Right atrium auricular region (tissue), 2 donors: ENCODE data around the gene KDM2B. TPM values are rescaled to one million over a fixed set of nuclear protein-coding genes. Genes with fewer than 3 reads are reported as not detected.

ENCODE experiments used
- DNase-seq: peaks from one replicate; pipeline ENCODE4 v3.0.0-alpha.2; 2019; ENCODE audit warnings: low spot score
- H3K27ac ChIP-seq, 2 donors: fragments of 200-600 bp; sonication (generic); 1 replicate in 1 of 2; 2 replicates in 1 of 2; pipeline ENCODE4 v1.5.1; 2016 to 2019
- H3K27me3 ChIP-seq, 2 donors: fragments of 200-600 bp; sonication (generic); one replicate each; pipeline versions ENCODE4 v1.5.1 to v1.6.0; 2017 to 2019
- H3K36me3 ChIP-seq: fragments of 200-600 bp; sonication (generic); one replicate; pipeline ENCODE4 v1.5.1; 2016
- H3K4me1 ChIP-seq, 2 donors: fragments of 200-600 bp; sonication (generic); one replicate each; pipeline versions ENCODE4 v1.5.1 to v1.6.0; 2017 to 2019
- H3K4me3 ChIP-seq, 2 donors: fragments of 200-600 bp; sonication (generic); 1 replicate in 1 of 2; 2 replicates in 1 of 2; pipeline ENCODE4 v1.5.1; 2017 to 2019; ENCODE audit warnings: mild to moderate bottlenecking in 1 of 2, moderate library complexity in 1 of 2
- H3K9me3 ChIP-seq, 2 donors: fragments of 200-600 bp; sonication (generic); one replicate each; pipeline ENCODE4 v1.5.1; 2019
- total RNA-seq, 2 donors: library from RNA; depleted of rRNA; stranded (reverse); fragments of >200 nt; gene quantifications; one replicate each; pipeline ENCODE4 v1.1.0, GENCODE V29; 2016
- TF ChIP-seq, protein P1 (sequence below), 2 donors: fragments of 200-600 bp; sonication (generic); IDR thresholded peaks; one replicate each; pipeline ENCODE4 v1.5.1; 2019; ENCODE audit warnings: antibody characterized with exemption in 2 of 2

KDM2B gene
- total RNA-seq, 2 donors from 2014 or later = 9.5 to 10.8 TPM

DNA sequence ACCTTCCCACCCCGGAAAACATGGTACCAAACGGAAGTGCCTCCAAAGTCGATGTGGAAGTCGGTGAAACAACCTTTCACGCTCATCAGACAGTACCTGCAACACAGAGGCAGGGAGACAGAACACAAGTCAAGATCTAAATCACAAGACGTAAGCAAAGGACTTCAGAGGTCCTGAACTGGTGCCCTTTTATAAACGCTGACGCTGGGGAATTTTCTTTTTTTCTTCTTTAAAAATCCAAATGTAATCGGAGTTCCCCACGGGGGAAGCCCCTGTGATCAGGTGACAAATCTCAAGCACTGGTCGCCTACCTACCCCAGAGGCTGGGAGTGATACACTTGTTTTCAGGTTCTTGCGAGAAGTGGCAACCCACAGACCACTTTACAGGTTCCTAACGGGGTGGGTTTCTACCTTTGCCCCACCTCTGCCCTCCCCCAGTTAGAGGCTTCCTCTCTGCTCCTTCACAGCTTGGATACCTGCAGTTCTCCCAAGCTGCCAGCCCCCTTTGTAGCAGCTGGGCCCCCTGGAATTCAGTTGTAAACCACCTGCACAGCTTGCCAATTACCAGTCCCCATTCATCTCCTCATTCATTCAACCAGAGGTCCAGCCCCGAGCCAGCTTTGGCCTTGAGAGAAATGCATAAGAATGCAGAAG is 46.2 kb downstream of the KDM2B start:
- no peak for DNase-seq

DNA sequence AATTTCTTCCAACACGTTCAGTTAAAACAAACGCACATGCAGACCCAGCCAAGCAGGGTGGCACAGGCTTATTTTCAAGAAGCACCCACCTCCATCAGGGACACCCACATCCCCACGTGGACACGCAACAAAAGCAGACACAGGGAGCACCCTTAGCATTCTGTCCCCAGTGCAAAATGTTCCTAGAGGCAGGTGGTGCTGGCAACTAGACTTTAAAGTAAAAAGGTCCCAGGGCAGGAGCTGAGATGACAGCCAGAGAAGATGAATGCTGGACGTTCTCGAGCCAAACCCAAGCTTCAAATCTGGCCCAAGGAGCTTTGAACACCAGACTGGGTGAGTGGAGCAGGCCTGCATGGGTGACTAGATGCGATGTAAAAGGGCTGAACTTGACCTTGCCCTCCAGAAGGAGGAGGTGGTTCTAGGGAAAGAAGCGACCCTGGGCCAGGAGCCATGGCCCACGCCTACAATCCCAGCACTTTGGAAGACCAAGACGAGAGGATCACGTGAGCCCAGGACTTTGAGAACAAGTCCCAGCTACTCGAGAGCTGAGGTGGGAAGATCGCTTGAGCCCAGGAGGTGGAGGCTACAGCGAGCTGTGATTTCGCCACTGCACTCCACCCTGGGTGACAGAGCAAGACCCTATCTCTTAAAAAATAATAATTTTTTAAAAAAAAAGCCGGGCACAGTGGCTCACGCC is 47.3 kb downstream of the KDM2B start:
- DNase-seq = no peak
- Histone ChIP-seq H3K27me3 (no peaks in the 10 kb centered on the region), H3K27ac (peak overlapping the region; percentile 40 to 51), H3K9me3 (no peaks in the 10 kb centered on the region), H3K4me1 (peaks cover 0 to 49% of the 10 kb centered on the region in 2 donors), H3K36me3 (no peaks in the 10 kb centered on the region), H3K4me3 (no peak overlapping the region)
- TF ChIP-seq, protein P1, sequence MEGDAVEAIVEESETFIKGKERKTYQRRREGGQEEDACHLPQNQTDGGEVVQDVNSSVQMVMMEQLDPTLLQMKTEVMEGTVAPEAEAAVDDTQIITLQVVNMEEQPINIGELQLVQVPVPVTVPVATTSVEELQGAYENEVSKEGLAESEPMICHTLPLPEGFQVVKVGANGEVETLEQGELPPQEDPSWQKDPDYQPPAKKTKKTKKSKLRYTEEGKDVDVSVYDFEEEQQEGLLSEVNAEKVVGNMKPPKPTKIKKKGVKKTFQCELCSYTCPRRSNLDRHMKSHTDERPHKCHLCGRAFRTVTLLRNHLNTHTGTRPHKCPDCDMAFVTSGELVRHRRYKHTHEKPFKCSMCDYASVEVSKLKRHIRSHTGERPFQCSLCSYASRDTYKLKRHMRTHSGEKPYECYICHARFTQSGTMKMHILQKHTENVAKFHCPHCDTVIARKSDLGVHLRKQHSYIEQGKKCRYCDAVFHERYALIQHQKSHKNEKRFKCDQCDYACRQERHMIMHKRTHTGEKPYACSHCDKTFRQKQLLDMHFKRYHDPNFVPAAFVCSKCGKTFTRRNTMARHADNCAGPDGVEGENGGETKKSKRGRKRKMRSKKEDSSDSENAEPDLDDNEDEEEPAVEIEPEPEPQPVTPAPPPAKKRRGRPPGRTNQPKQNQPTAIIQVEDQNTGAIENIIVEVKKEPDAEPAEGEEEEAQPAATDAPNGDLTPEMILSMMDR (IDR thresholded peaks at IDR 0.05) = no peak

More for the DNA sequence above, 46.2 kb downstream of the KDM2B start:
- H3K4me3 ChIP-seq = no peak overlapping the region
- no peaks in the 10 kb centered on the region for H3K9me3 ChIP-seq
- H3K27me3 ChIP-seq = no peaks in the 10 kb centered on the region
- H3K4me1 ChIP-seq = peaks cover 0 to 53% of the 10 kb centered on the region in 2 donors
- no peaks in the 10 kb centered on the region for H3K36me3 ChIP-seq
- no peak overlapping the region for H3K27ac ChIP-seq
- TF ChIP-seq, protein P1 (IDR thresholded peaks at IDR 0.05) = no peak

DNA sequence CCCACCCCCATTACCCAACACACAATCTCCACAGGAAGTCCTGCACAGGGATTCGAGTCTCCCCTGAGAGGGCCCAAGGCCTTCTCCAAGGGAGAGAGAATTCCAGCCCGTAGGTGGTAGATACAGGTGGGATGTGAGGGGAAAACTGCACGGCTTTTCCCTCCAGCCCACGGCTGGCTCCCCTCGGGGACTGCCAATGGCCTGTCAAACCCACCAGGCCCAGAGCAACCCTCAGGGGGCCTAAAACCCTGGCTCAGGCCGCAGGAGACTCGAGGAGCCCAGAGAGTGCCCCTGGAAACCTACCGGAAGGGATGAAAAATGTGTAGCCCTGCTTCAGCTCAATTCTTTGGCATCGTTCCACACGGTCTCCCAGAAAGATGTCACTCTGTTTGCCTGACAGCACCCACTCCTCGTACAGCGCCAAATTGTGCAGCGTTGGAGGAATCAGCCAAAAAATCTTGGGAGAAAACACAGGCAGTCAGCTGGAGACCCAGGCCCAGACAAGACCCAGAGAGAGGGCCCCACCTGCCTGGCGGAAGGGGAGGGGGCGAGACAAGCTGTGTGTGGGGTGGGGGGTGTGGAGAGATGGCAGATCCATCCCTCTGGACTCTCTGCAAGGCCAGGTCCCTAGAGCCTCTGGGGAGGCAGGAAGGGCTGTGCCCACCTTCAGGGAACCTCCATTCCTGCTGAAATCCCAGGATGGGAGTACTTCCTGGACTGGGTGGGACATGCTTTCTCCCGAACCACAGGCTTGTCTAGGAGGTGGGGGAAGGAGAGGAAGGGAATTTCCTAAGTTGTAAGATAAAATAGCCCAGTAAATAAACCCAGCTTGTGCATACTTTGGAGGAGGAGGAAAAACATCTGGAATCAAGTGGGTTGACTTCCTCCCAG is 48.1 kb downstream of the KDM2B start:
- no peaks in the 10 kb centered on the region for H3K36me3 ChIP-seq
- no peaks in the 10 kb centered on the region for H3K9me3 ChIP-seq
- H3K27ac ChIP-seq = peak overlapping the region; percentile 40 to 51
- H3K4me3 ChIP-seq = no peak overlapping the region
- TF ChIP-seq, protein P1 (IDR thresholded peaks at IDR 0.05) = no peak
- H3K4me1 ChIP-seq = peaks cover 0 to 44% of the 10 kb centered on the region in 2 donors
- no peak for DNase-seq
- no peaks in the 10 kb centered on the region for H3K27me3 ChIP-seq

DNA sequence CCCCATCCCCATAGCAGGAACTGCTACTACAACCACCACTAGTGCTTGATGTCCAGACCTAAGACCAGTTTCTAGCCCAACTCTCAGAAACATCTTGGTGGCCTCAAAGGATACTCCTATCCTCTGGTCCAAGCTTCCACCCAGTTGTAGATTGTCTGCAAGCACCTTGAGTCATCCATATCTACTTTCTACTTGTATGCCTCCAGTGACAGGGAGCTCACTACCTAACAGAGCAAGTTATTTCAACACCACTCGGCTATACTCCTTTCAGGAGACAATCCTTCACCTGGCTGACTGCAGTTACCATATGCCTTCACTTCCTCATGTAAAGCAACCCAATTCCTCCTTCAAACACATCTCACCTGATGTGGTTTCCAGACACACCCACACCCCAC is 49.5 kb downstream of the KDM2B start:
- Histone ChIP-seq H3K9me3 (no peaks in the 10 kb centered on the region), H3K27ac (peak overlapping the region in 1 of 2 donors; percentile 23), H3K27me3 (no peaks in the 10 kb centered on the region), H3K4me3 (no peak overlapping the region), H3K36me3 (no peaks in the 10 kb centered on the region), H3K4me1 (peaks cover 0 to 37% of the 10 kb centered on the region in 2 donors)
- no peak for DNase-seq
- TF ChIP-seq, protein P1 (IDR thresholded peaks at IDR 0.05) = no peak

DNA sequence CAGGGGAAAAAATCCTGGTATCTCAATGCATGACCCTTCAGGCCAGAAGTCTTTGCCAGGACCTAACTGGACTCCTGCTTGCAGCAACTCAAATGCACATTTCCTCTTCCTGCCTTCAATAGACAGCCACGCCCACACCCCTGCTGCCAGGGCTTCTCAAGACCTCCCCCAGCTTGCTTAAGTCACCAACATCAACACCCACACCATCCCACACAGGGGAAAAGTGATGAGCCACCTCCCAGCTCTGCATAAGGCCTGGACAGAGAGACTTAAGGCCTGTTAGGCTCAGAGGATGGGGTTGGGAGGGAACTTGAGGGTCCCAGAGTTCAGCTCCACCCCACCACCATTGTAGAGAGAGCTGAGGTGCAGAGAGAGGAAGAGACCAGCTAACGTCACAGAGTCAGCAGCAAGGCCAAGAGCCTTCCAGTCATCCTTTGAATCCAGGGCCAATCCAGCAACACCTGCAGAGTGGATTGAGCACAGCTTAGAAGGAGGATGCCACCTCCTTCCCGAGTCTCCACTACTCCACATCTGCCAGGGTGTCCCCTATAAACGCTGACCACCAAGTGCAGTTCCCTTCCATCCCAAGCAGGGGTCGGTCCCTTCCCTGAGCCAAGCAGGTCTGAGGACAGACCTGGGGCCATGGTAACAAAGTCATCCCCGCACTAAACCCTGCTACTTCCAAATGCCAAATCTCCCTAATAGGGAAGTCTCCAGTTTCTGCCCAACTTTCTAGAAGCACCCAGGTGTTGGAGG is 50.0 kb downstream of the KDM2B start:
- Histone ChIP-seq H3K4me1 (peaks cover 0 to 31% of the 10 kb centered on the region in 2 donors), H3K36me3 (no peaks in the 10 kb centered on the region), H3K27ac (peak overlapping the region; percentile 23 to 45), H3K4me3 (no peak overlapping the region), H3K27me3 (no peaks in the 10 kb centered on the region), H3K9me3 (no peaks in the 10 kb centered on the region)
- TF ChIP-seq, protein P1 (IDR thresholded peaks at IDR 0.05) = no peak
- DNase-seq = peak; percentile 90
